HCEC 1CT (cell line): ENCODE results near the gene C10orf62.
"Not testable (repeated sequence)": the region's sequence is repeated elsewhere in the genome, so short reads cannot be mapped to it uniquely, and the experiment has no call there.

Source experiments
- DNase-seq: peaks from one replicate; pipeline ENCODE4 v3.0.0-alpha.2; 2017

The C10orf62 gene

DNA sequence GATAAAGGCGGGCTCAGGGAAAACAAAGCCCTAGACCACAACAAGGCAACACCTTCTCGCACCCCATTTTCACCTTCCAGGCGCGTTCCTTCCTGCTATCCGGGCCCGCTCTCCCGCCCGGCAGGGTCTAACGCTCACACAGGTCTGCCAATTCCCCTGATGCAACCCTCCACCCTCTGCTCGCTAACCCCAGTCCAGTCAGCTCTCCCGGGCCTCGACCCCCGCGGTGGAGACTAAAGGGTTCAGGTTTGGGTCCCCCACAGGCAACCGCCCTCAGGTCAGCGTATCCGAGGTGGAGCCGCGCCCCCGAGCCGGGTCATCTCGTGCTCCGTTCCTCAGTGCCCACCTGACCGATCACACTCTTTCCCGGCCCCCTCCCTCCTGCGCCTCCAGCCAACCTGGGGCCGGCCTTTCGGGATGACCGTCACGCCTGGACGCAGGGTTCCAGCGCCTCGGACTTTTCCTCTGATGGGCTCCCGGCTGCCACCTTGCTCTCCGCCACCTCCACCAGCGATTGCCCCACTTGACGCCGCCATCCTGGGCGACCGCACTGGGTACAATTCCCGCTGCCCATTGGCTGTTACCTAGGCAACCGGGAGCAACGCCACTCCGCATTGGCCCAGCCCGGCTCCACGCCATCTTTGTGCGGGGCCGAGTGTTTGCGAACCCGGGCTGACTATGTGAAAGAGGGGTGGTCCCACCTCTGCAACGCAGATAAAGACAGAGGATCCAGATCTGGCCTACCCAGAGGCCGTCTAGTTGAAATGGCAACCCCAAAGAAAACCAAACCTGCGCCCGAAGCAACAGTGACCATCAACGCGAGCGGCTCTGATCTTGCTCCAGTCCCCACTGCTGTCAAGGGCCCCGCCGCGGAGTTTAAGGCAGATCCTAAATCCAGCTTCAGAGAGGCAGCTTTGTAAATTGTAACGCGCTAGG lies 43.7 kb downstream of the C10orf62 start, which contains the start of gene MORN4:
TSS of gene MORN4 (minus strand) at position 552 of the 936 bp plus-strand sequence. CDS start 13,847 bp downstream, outside the sequence.
- DNase-seq: peak; percentile 93

DNA sequence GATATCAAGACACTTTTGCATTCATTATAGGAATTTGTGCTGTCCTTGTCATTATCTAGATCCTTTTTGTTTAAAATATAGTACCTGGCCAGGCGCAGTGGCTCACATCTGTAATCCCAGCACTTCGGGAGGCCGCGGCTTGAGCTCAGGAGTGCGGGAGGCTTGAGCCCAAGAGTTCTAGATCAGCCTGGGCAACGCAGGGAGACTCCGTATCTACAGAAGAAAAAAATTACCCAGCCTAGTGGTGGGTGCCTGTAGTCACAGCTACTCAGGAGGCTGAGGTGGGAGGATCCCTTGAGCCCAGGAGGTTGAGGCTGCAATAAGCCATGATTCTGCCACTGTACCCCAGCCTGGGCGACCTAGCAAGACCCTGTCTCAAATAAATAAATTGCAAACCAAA lies 44.4 kb downstream of the C10orf62 start:
- peak; percentile 3 for DNase-seq

DNA sequence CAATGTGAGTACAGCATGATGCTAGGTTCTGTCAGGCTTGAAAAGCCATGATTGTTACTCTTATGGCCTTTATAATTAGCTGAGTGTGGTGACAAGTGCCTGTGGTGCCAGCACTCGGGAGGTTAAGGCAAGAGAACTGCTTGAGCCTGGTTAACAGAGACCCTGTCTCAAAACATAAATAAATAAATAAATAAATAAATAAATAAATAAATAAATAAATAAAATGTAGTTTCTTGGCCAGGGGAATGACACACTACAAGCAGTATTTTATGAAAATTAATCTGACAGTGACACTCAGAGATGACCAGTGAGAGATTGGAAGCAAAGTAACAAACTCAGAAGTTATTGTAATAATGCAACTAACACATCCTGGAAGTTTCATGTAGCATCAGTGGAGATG lies 46.1 kb downstream of the C10orf62 start:
- DNase-seq: no peak

DNA sequence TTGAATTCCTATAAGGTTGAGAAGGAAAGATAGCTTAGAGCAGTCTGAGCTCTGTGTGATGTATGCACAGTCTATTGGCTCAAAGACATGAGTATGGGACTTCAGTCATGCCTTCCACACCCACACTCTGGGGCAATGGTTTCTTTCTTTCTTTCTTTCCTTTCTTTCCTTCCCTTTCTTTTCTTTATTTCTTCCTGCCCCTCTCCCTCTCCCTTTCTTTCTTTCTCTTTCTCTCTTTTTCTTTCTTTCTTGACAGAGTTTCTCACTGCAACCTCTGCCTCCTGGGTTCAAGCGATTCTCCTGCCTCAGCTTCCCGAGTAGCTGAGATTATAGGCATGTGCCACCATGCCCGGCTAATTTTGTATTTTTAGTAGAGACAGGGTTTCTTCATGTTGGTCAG lies 49.6 kb downstream of the C10orf62 start:
- DNase-seq: not testable (repeated sequence)

DNA sequence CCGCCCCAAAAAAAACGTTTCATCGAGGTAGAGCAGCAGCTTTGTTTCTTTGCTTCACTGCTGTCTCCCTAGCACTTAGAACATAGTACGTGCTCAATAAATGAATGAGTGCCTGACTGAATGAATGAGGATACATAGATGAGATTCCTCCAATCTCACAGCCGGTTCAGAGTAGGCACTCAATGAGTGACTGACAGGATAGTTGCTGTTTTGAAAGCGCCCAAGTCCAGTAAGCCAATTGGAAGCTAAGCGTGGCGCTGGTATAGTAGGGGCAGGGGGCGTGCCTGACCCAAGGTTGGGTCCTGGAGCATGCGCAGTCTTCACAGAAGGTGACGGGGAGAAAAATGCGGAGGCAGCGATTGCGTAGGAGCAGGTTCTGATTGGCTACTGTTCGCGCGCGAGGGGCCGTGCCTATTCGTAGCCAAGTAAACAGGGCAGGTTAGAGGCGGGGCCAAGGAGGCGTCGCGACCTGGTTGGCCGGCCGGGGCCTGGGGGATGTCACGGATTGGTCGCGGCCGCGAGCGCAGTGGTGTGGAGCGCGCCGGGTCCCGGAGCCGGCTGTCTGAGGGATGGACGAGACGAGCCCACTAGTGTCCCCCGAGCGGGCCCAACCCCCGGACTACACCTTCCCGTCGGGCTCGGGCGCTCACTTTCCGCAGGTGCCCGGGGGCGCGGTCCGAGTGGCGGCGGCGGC lies 50.8 kb downstream of the C10orf62 start, which contains the start of gene PI4K2A:
TSS of gene PI4K2A (plus strand) at position 498 of the 694 bp plus-strand sequence. CDS start at position 570, 72 bp downstream.
- peak; percentile 99 for DNase-seq
